HEK293T (cell line): ENCODE data around the gene DST.

Source experiments
- CTCF ChIA-PET: fragments of 350-600 bp; formaldehyde crosslinking; extraction: SDS; loops from one replicate; lab custom pipeline; 2021; ENCODE audit warnings: antibody characterized with exemption, inconsistent platforms; lab: Yijun Ruan, JAX
- POLR2A ChIA-PET: fragments of 350-600 bp; formaldehyde crosslinking; extraction: SDS; loops from one replicate; lab custom pipeline; 2020; ENCODE audit warnings: antibody characterized with exemption, inconsistent platforms; lab: Yijun Ruan, JAX
- DNase-seq: peaks from one replicate; pipeline ENCODE4 v3.0.0; 2012; ENCODE audit warnings: mixed read lengths; ENCODE audit errors: extremely low spot score
- ARNT ChIP-seq: fragments of 450-650 bp; IDR thresholded peaks from 2 replicates; pipeline ENCODE4 v1.6.1; 2017; ENCODE audit warnings: mild to moderate bottlenecking
- BHLHE40 ChIP-seq: fragments of 450-650 bp; IDR thresholded peaks from 2 replicates; pipeline ENCODE4 v1.6.1; 2016; ENCODE audit warnings: mild to moderate bottlenecking, moderate library complexity, borderline replicate concordance
- CTBP1 ChIP-seq: fragments of 450-650 bp; IDR thresholded peaks from 2 replicates; pipeline ENCODE4 v1.6.1; 2016; ENCODE audit warnings: borderline replicate concordance
- ELF4 ChIP-seq: fragments of 450-650 bp; IDR thresholded peaks from 2 replicates; pipeline ENCODE4 v1.6.1; 2017; ENCODE audit warnings: antibody characterized with exemption
- FOXA1 ChIP-seq: fragments of 450-650 bp; IDR thresholded peaks from 2 replicates; pipeline ENCODE4 v1.6.1; 2016; ENCODE audit warnings: mild to moderate bottlenecking
- FOXK2 ChIP-seq: fragments of 450-650 bp; IDR thresholded peaks from 2 replicates; pipeline ENCODE4 v1.6.1; 2016; ENCODE audit warnings: mild to moderate bottlenecking
- FOXM1 ChIP-seq: fragments of 450-650 bp; IDR thresholded peaks from 2 replicates; pipeline ENCODE4 v1.6.1; 2017; ENCODE audit warnings: mild to moderate bottlenecking, borderline replicate concordance
- HDGF ChIP-seq: fragments of 450-650 bp; IDR thresholded peaks from 2 replicates; pipeline ENCODE4 v1.6.1; 2017; ENCODE audit warnings: antibody characterized with exemption, borderline replicate concordance
- L3MBTL2 ChIP-seq: fragments of 450-650 bp; conservative IDR thresholded peaks from 2 replicates; pipeline ENCODE4 v1.6.1; 2016; ENCODE audit warnings: mild to moderate bottlenecking
- LEF1 ChIP-seq: fragments of 450-650 bp; IDR thresholded peaks from 2 replicates; pipeline ENCODE4 v1.6.1; 2017; ENCODE audit warnings: mild to moderate bottlenecking, borderline replicate concordance
- NFRKB ChIP-seq: fragments of 450-650 bp; IDR thresholded peaks from 2 replicates; pipeline ENCODE4 v1.6.1; 2016; ENCODE audit warnings: mild to moderate bottlenecking, moderate library complexity
- PKNOX1 ChIP-seq: fragments of 450-650 bp; IDR thresholded peaks from 2 replicates; pipeline ENCODE4 v1.6.1; 2016
- SP1 ChIP-seq: fragments of 450-650 bp; IDR thresholded peaks from 2 replicates; pipeline ENCODE4 v1.6.1; 2017
- SUZ12 ChIP-seq: fragments of 450-650 bp; IDR thresholded peaks from 2 replicates; pipeline ENCODE4 v1.6.1; 2016; ENCODE audit warnings: mild to moderate bottlenecking
- TARDBP ChIP-seq: fragments of 450-650 bp; IDR thresholded peaks from 2 replicates; pipeline ENCODE4 v1.6.1; 2016
- ZNF384 ChIP-seq: fragments of 450-650 bp; IDR thresholded peaks from 2 replicates; pipeline ENCODE4 v1.6.1; 2016

Gene DST

DNA sequence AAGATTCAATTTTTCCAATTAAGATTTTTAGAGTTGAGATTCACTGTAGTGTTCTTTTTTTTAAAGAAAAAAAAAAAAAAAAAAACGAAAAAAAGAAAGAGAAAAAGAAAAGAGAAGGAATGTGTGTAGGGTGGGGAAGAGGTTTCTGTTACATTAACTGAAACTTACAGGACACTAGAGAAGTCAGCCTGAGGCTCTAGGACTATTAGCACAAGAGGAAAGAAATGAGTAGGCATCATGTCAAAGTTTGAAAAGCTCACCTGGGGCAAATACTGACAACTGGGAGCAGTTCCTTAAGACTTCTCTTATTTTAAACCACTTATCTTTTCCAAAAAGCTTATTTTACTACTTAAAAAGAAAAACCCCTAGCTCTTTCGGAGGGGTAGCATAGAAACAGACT lies 185.9 kb downstream of the DST start:
- TF ChIP-seq SUZ12 (no peak), LEF1 (no peak), L3MBTL2 (no peak), TARDBP (no peak), BHLHE40 (no peak), ZNF384 (no peak), SP1 (no peak), HDGF (no peak), ARNT (no peak), CTBP1 (no peak), ELF4 (no peak), PKNOX1 (no peak), FOXK2 (no peak), FOXM1 (no peak), NFRKB (no peak), FOXA1 (no peak)
- POLR2A ChIA-PET = no interaction called here
- CTCF ChIA-PET = no interaction called here
- no peak for DNase-seq

GRCh38 chr6:56450882-56451739 lies 191.6 kb downstream of the DST start:
- POLR2A ChIA-PET = no interaction called here
- DNase-seq = no peak
- CTCF ChIA-PET = no interaction called here
- TF ChIP-seq CTBP1 (no peak), SP1 (no peak), LEF1 (no peak), SUZ12 (no peak), FOXA1 (no peak), FOXK2 (no peak), HDGF (no peak), ZNF384 (no peak), ARNT (no peak), NFRKB (no peak), FOXM1 (no peak), L3MBTL2 (no peak), PKNOX1 (no peak), TARDBP (no peak), ELF4 (no peak), BHLHE40 (no peak)

DNA sequence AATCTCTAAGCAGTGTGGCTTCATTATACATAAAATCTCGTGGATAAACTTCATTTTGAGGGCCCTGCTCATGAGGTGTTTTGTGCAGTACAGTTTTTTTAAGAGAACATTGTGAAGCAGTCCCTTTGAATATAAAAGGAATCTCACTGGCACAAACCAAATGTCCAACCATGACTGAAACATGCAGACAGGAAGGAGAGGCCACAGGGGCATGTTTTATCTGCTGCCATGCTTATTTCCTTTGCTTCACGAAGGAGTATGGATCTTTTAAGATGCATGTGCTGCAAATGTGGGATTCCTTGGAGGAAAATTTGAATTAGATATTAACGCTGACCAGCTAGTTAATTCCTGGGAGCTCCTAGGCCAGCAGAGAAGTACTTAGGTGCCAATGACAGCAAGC lies 192.3 kb downstream of the DST start:
- DNase-seq = no peak
- CTCF ChIA-PET = no interaction called here
- TF ChIP-seq ELF4 (no peak), L3MBTL2 (no peak), CTBP1 (no peak), BHLHE40 (no peak), PKNOX1 (no peak), ARNT (no peak), ZNF384 (no peak), SUZ12 (no peak), HDGF (no peak), NFRKB (no peak), FOXK2 (no peak), TARDBP (no peak), SP1 (no peak), FOXM1 (no peak), FOXA1 (no peak), LEF1 (no peak)
- POLR2A ChIA-PET = no interaction called here

- POLR2A ChIA-PET = no interaction called here
- TF ChIP-seq FOXA1 (no peak), ZNF384 (no peak), BHLHE40 (no peak)
- CTCF ChIA-PET = no interaction called here
- no peak for DNase-seq
Measured at GRCh38 chr6:56448046-56448445, 194.6 kb downstream of the DST start.

- no peak for TF ChIP-seq HDGF
- TF ChIP-seq FOXM1 = no peak
- TF ChIP-seq L3MBTL2 = no peak
- no peak for TF ChIP-seq LEF1
- no peak for DNase-seq
- POLR2A ChIA-PET = no interaction called here
- CTCF ChIA-PET = no interaction called here
Measured at GRCh38 chr6:56445818-56446217, 196.9 kb downstream of the DST start.

DNA sequence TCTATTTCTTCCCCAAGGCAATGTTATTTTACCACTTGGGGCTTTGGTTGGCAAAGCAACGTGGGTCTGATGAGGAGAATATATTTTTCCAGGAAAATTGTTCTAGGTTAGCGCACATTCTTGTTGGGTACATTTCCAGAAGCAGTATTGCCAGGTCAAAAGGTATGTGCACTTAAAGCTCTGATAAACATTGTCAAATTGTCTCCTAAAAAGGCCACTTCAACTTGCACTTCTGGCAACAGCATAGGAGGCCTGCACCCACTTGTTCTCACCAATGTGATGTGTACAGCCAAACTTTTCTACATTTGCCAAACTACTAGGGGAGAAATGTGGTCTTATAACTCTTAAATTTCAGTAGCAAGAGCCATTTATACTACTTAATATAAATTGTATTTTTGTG lies 197.8 kb downstream of the DST start:
- POLR2A ChIA-PET = no interaction called here
- DNase-seq = no peak
- CTCF ChIA-PET = no interaction called here
- TF ChIP-seq FOXA1 (no peak), TARDBP (no peak), NFRKB (no peak), ZNF384 (no peak), PKNOX1 (no peak), FOXK2 (no peak), ARNT (no peak), LEF1 (no peak), ELF4 (no peak), SP1 (no peak), BHLHE40 (no peak), HDGF (no peak), SUZ12 (no peak), CTBP1 (no peak), FOXM1 (no peak), L3MBTL2 (no peak)
